Small intestine (tissue), 7 donors: ENCODE data around the gene NCBP3. TPM values are rescaled to one million over a fixed set of nuclear protein-coding genes. Genes with fewer than 3 reads are reported as not detected.

Experiments used
- DNase-seq, 2 donors: peaks; one replicate each; pipeline versions ENCODE4 v3.0.0 to v3.0.0-alpha.2; 2013
- FAIRE-seq: peaks from 2 replicates; lab custom pipeline; 2012; peaks lifted over from hg19 to GRCh38; lab: Jason Lieb, UNC
- H3K27ac ChIP-seq, 3 donors: one replicate each; pipeline ENCODE4 v1.5.1; 2013; ENCODE audit warnings: low read length in 2 of 3, mild to moderate bottlenecking in 2 of 3, control low read depth in 1 of 3, inconsistent platforms in 1 of 3, low read depth in 1 of 3, moderate library complexity in 1 of 3
- H3K27me3 ChIP-seq, 3 donors: one replicate each; pipeline ENCODE4 v1.6.1; 2013; ENCODE audit warnings: low read length in 3 of 3, inconsistent platforms in 1 of 3; ENCODE audit not compliant: control insufficient read depth in 3 of 3, insufficient read depth in 3 of 3
- H3K36me3 ChIP-seq, 3 donors: one replicate each; pipeline ENCODE4 v1.6.1; 2013; ENCODE audit warnings: low read length in 3 of 3, inconsistent platforms in 1 of 3, low read depth in 1 of 3, mild to moderate bottlenecking in 1 of 3, moderate library complexity in 1 of 3; ENCODE audit not compliant: control insufficient read depth in 3 of 3, insufficient read depth in 2 of 3
- H3K4me1 ChIP-seq, 3 donors: one replicate each; pipeline ENCODE4 v1.6.1; 2013; ENCODE audit warnings: low read length in 2 of 3, inconsistent platforms in 1 of 3, low read depth in 1 of 3, mild to moderate bottlenecking in 1 of 3, moderate library complexity in 1 of 3; ENCODE audit not compliant: control insufficient read depth in 3 of 3, insufficient read depth in 2 of 3
- H3K4me3 ChIP-seq, 3 donors: one replicate each; pipeline ENCODE4 v1.5.1; 2013; ENCODE audit warnings: low read length in 3 of 3, control low read depth in 1 of 3, inconsistent platforms in 1 of 3, low read depth in 1 of 3, mild to moderate bottlenecking in 1 of 3, moderate library complexity in 1 of 3
- H3K9me3 ChIP-seq, 2 donors: one replicate each; pipeline ENCODE4 v1.6.1; 2013; ENCODE audit warnings: low read depth in 1 of 2, low read length in 1 of 2; ENCODE audit not compliant: control insufficient read depth in 2 of 2, insufficient read depth in 1 of 2
- WGBS, 3 donors: extraction: QIAGEN DNeasy Blood & Tissue Kit; methylation state at CpG; one replicate each; pipeline ENCODE4 v1.1.7; 2013; 5-methylcytosine and 5-hydroxymethylcytosine counted together
- polyA plus RNA-seq, 4 donors: library from polyadenylated mRNA; stranded (reverse) in 3 of 4; unstranded in 1 of 4; fragments of 200-250 nt in 3 of 4; fragments of 120-200 nt in 1 of 4; gene quantifications; one replicate each; pipeline versions ENCODE4 v1.2.1 to v1.2.3, GENCODE V29; 2013
- donor health status: healthy with polysubstance abuse.
- donor health status: control.
- donor health status: control.
- donor health status: Bipolar disorder and iron deficiency.
- donor health status: healthy.

NCBP3 gene
- polyA plus RNA-seq, 4 donors = 14.9 to 64.3 (median 21.2) TPM

- H3K27me3 ChIP-seq = no peaks in the 10 kb centered on the region
- no peak overlapping the region for H3K27ac ChIP-seq
- no peak overlapping the region for H3K4me3 ChIP-seq
- H3K4me1 ChIP-seq = peaks cover 0 to 16% (median 0%) of the 10 kb centered on the region in 3 donors
- WGBS, 3 donors = 84 to 95% (median 87%) methylated on average over 4 of the region's 4 CpGs
- no peaks in the 10 kb centered on the region for H3K9me3 ChIP-seq
- DNase-seq = no peak
- H3K36me3 ChIP-seq = peaks cover 5 to 62% (median 20%) of the 10 kb centered on the region in 3 donors
- no peak for FAIRE-seq
Measured at GRCh38 chr17:3809135-3809534, 36.9 kb downstream of the NCBP3 start.

- Histone ChIP-seq H3K27me3 (no peaks in the 10 kb centered on the region), H3K4me1 (peaks cover 0 to 17% (median 0%) of the 10 kb centered on the region in 3 donors), H3K36me3 (peaks cover 5 to 60% (median 16%) of the 10 kb centered on the region in 3 donors), H3K4me3 (no peak overlapping the region), H3K27ac (no peak overlapping the region), H3K9me3 (no peaks in the 10 kb centered on the region)
- FAIRE-seq = no peak
- DNase-seq = no peak
- WGBS, 3 donors = 91 to 92% (median 91%) methylated on average over 7 of the region's 7 CpGs
Measured at GRCh38 chr17:3808701-3809100, 37.3 kb downstream of the NCBP3 start.

- Histone ChIP-seq H3K27me3 (no peaks in the 10 kb centered on the region), H3K4me3 (no peak overlapping the region), H3K27ac (no peak overlapping the region), H3K9me3 (no peaks in the 10 kb centered on the region), H3K36me3 (peaks cover 0 to 55% (median 5%) of the 10 kb centered on the region in 3 donors), H3K4me1 (peaks cover 0 to 17% (median 0%) of the 10 kb centered on the region in 3 donors)
- FAIRE-seq = no peak
- no peak for DNase-seq
- 86 to 98% (median 95%) methylated on average over 5 of the region's 5 CpGs for WGBS, 3 donors
Measured at GRCh38 chr17:3805581-3805980, 40.5 kb downstream of the NCBP3 start.

DNA sequence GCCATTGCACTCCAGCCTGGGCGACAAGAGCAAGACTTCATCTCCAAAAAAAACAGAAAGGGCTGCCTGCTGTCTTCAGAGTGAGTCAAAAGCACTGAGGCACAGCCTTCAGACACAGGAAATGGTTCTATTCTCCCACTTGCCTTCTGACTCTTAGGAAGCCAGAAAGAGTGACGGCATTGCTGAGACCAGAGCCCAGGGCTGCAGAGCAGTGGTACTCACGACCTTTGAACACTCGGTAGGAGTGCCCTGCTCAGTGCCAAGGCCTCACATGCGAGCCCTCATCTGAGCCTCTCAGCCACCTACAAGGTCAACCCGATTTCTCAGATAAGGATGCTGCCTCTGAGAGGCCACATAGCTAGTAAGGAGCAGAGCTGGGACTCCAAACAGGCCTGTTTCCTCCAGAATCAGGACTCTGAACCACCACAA, 41.5 kb downstream of the NCBP3 start:
- Histone ChIP-seq H3K36me3 (peaks cover 0 to 49% (median 0%) of the 10 kb centered on the region in 3 donors), H3K27me3 (no peaks in the 10 kb centered on the region), H3K27ac (peak overlapping the region in 1 of 3 donors; percentile 21), H3K4me1 (peaks cover 0 to 17% (median 0%) of the 10 kb centered on the region in 3 donors), H3K9me3 (no peaks in the 10 kb centered on the region), H3K4me3 (no peak overlapping the region)
- 18 to 55% (median 20%) methylated on average over 6 of the region's 6 CpGs for WGBS, 3 donors
- DNase-seq (peak; percentile 79 to 80), FAIRE-seq (no peak)

GRCh38 chr17:3803308-3803640, 42.8 kb downstream of the NCBP3 start:
- Histone ChIP-seq H3K27ac (peak overlapping the region in 1 of 3 donors; percentile 34), H3K4me1 (peaks cover 0 to 17% (median 0%) of the 10 kb centered on the region in 3 donors), H3K4me3 (no peak overlapping the region), H3K9me3 (no peaks in the 10 kb centered on the region), H3K27me3 (no peaks in the 10 kb centered on the region), H3K36me3 (peaks cover 0 to 37% (median 0%) of the 10 kb centered on the region in 3 donors)
- FAIRE-seq (no peak), DNase-seq (no peak)
- WGBS, 3 donors = 76 to 84% (median 82%) methylated on average over 5 of the region's 5 CpGs

GRCh38 chr17:3802461-3803307, 43.4 kb downstream of the NCBP3 start:
- peak overlapping the region in 1 of 3 donors; percentile 74 for H3K27ac ChIP-seq
- no peak for FAIRE-seq
- H3K9me3 ChIP-seq = no peaks in the 10 kb centered on the region
- WGBS, 3 donors = 71 to 79% (median 78%) methylated on average over 19 of the region's 19 CpGs
- H3K4me3 ChIP-seq = no peak overlapping the region
- peaks cover 0 to 32% (median 0%) of the 10 kb centered on the region in 3 donors for H3K36me3 ChIP-seq
- H3K27me3 ChIP-seq = no peaks in the 10 kb centered on the region
- peaks cover 0 to 17% (median 0%) of the 10 kb centered on the region in 3 donors for H3K4me1 ChIP-seq
- DNase-seq = no peak

- H3K27ac ChIP-seq = no peak overlapping the region
- FAIRE-seq = no peak
- WGBS, 3 donors = 92% methylated on average over 10 of the region's 10 CpGs
- H3K4me3 ChIP-seq = no peak overlapping the region
- H3K27me3 ChIP-seq = no peaks in the 10 kb centered on the region
- peaks cover 0 to 26% (median 0%) of the 10 kb centered on the region in 3 donors for H3K36me3 ChIP-seq
- peaks cover 0 to 17% (median 0%) of the 10 kb centered on the region in 3 donors for H3K4me1 ChIP-seq
- DNase-seq = no peak
- no peaks in the 10 kb centered on the region for H3K9me3 ChIP-seq
Measured at GRCh38 chr17:3801792-3802191, 44.3 kb downstream of the NCBP3 start.

GRCh38 chr17:3801347-3801746, 44.7 kb downstream of the NCBP3 start:
- peaks cover 0 to 26% (median 0%) of the 10 kb centered on the region in 3 donors for H3K36me3 ChIP-seq
- H3K4me1 ChIP-seq = peaks cover 0 to 17% (median 0%) of the 10 kb centered on the region in 3 donors
- no peak overlapping the region for H3K27ac ChIP-seq
- no peak for DNase-seq
- no peak overlapping the region for H3K4me3 ChIP-seq
- WGBS, 3 donors = 78 to 91% (median 87%) methylated on average over 5 to 7 of the region's 7 CpGs
- FAIRE-seq = no peak
- H3K27me3 ChIP-seq = no peaks in the 10 kb centered on the region
- no peaks in the 10 kb centered on the region for H3K9me3 ChIP-seq
